Measurements from ENCODE around the gene CD151. TPM values are rescaled to one million over a fixed set of nuclear protein-coding genes. Genes with fewer than 3 reads are reported as not detected.

CD151 gene
- total RNA-seq, 1 experiment from 2014 or later, result 179 TPM

DNA sequence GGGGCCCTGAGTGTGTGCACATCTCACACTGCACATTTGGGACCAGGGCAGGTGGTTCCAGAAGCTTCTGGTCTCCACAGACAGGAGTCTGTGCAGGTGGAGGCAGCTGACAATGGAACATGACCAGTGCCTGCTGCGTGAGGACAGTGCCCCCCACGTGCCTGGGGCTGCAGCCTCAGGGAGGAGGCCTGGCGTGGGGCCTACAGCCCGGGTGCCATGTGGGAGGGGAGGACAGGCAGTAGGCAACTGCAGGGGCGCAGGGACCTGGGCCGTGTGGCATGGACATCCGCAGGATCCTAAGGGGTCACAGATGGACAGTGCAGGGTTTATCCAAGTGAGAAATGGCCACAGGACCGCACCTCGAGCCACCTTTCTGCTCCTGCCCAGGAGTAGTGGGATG is 38.7 kb downstream of the CD151 start:
- H3K4me1 ChIP-seq (replicated peaks), result peaks cover 8% of the 10 kb centered on the region; the same call in 1 of the 2 replicates
- H3K9me3 ChIP-seq (replicated peaks), result no peaks in the 10 kb centered on the region
- no peak overlapping the region for H3K4me3 ChIP-seq
- DNase-seq (ENCODE audit: low read depth in 1 of 2, low spot score in 2 of 2), result no peak
- no peak overlapping the region for H3K27ac ChIP-seq
- H3K36me3 ChIP-seq, result no peaks in the 10 kb centered on the region
- no peaks in the 10 kb centered on the region for H3K27me3 ChIP-seq (replicated peaks)

GRCh38 chr11:872799-873198 is 40.0 kb downstream of the CD151 start:
- H3K9me3 ChIP-seq (replicated peaks), result no peaks in the 10 kb centered on the region

DNA sequence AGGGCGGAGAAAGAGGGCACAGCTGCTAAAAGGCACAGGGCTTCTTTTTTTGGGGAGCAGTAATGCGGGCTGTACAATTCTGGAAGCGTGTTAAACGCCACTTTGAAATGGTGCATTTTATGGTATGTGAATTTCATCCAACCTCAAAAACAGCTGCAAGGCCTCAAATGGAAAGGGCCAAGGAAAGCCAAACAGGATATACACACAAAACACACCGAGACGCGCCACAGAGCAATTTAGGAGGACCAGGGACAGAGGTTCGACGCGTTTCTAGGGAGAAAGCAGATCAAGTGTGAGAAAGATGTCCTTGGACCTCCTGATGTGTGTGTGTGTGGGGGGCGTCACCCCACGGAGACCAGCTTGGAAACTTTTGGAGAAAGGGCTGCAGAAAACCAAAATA is 41.0 kb downstream of the CD151 start:
- no peak for DNase-seq (ENCODE audit: low read depth in 1 of 2, low spot score in 2 of 2)
- H3K4me3 ChIP-seq, result no peak overlapping the region
- H3K36me3 ChIP-seq, result no peaks in the 10 kb centered on the region
- peaks cover 8% of the 10 kb centered on the region; the same call in 1 of the 2 replicates for H3K4me1 ChIP-seq (replicated peaks)
- no peaks in the 10 kb centered on the region for H3K9me3 ChIP-seq (replicated peaks)
- no peaks in the 10 kb centered on the region for H3K27me3 ChIP-seq (replicated peaks)
- H3K27ac ChIP-seq, result no peak overlapping the region

More at GRCh38 chr11:872799-873198, 40.0 kb downstream of the CD151 start:
- DNase-seq (ENCODE audit: low read depth in 1 of 2, low spot score in 2 of 2), result no peak
- no peaks in the 10 kb centered on the region for H3K36me3 ChIP-seq
- peaks cover 8% of the 10 kb centered on the region; the same call in 1 of the 2 replicates for H3K4me1 ChIP-seq (replicated peaks)
- H3K4me3 ChIP-seq, result no peak overlapping the region
- no peaks in the 10 kb centered on the region for H3K27me3 ChIP-seq (replicated peaks)
- no peak overlapping the region for H3K27ac ChIP-seq

- H3K27me3 ChIP-seq (replicated peaks), result no peaks in the 10 kb centered on the region
- peaks cover 8% of the 10 kb centered on the region; the same call in 1 of the 2 replicates for H3K4me1 ChIP-seq (replicated peaks)
- H3K27ac ChIP-seq, result no peak overlapping the region
- no peaks in the 10 kb centered on the region for H3K9me3 ChIP-seq (replicated peaks)
- no peak overlapping the region for H3K4me3 ChIP-seq
- no peaks in the 10 kb centered on the region for H3K36me3 ChIP-seq
- no peak for DNase-seq (ENCODE audit: low read depth in 1 of 2, low spot score in 2 of 2)
These were observed 42.5 kb downstream of the CD151 start for GRCh38 chr11:875203-875602.

DNA sequence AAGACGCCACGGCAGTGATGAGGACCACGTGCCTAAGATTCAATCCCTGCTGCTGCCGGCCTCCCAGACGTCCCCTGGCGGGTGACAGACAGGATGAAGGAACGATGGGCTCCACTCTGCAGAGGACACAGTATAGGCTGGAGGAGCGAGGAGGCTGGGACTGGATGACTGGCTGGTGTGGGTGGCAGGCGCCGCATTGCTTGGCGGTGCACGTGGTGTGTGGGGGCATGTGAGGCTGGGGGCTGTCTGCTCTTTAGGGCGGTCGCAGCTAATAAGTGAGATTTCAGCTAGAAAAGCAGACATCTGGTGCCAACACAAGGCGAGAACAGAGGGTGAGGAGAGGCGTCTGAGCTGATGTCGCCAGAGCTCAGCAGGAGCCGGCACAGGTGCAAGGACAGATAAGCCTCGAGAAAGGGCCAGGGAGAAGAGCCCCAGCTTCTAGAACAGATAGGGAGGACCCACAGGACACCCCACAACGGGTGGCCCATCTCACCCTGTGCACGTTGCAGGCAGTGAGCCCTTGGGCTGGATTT is 43.1 kb downstream of the CD151 start:
- Histone ChIP-seq H3K9me3 (replicated peaks) (no peaks in the 10 kb centered on the region), H3K4me3 (no peak overlapping the region), H3K27ac (no peak overlapping the region), H3K4me1 (replicated peaks) (peaks cover 8% of the 10 kb centered on the region; the same call in 1 of the 2 replicates), H3K36me3 (no peaks in the 10 kb centered on the region), H3K27me3 (replicated peaks) (no peaks in the 10 kb centered on the region)
- no peak for DNase-seq (ENCODE audit: low read depth in 1 of 2, low spot score in 2 of 2)

- Histone ChIP-seq H3K27ac (no peak overlapping the region), H3K36me3 (no peaks in the 10 kb centered on the region), H3K4me1 (replicated peaks) (peaks cover 8% of the 10 kb centered on the region; the same call in 1 of the 2 replicates), H3K4me3 (no peak overlapping the region), H3K9me3 (replicated peaks) (no peaks in the 10 kb centered on the region), H3K27me3 (replicated peaks) (no peaks in the 10 kb centered on the region)
- DNase-seq (ENCODE audit: low read depth in 1 of 2, low spot score in 2 of 2), result no peak
These were observed 43.8 kb downstream of the CD151 start for GRCh38 chr11:876545-876944.

DNA sequence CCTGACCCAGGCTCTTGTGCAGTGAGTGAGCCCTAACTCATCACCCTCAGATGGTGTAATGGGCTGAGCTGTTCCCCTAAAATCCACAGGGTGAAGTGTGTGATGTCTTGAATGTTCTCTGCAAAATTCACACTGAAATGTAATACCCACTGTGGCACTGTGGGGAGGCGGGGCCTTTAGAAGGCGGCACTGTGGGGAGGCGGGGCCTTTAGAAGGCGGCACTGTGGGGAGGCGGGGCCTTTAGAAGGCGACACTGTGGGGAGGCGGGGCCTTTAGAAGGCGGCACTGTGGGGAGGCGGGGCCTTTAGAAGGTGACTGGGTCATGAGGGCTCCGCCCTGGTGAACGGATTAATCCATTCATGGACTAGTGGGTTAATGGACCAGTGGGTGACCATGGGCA is 44.8 kb downstream of the CD151 start:
- no peaks in the 10 kb centered on the region for H3K9me3 ChIP-seq (replicated peaks)
- H3K27ac ChIP-seq, result no peak overlapping the region
- no peaks in the 10 kb centered on the region for H3K27me3 ChIP-seq (replicated peaks)
- H3K36me3 ChIP-seq, result no peaks in the 10 kb centered on the region
- no peaks in the 10 kb centered on the region for H3K4me1 ChIP-seq (replicated peaks)
- H3K4me3 ChIP-seq, result no peak overlapping the region
- no peak for DNase-seq (ENCODE audit: low read depth in 1 of 2, low spot score in 2 of 2)

- no peak overlapping the region for H3K4me3 ChIP-seq
- no peak for DNase-seq (ENCODE audit: low read depth in 1 of 2, low spot score in 2 of 2)
- no peaks in the 10 kb centered on the region for H3K36me3 ChIP-seq
These were observed 47.7 kb downstream of the CD151 start for GRCh38 chr11:880447-880846.

DNA sequence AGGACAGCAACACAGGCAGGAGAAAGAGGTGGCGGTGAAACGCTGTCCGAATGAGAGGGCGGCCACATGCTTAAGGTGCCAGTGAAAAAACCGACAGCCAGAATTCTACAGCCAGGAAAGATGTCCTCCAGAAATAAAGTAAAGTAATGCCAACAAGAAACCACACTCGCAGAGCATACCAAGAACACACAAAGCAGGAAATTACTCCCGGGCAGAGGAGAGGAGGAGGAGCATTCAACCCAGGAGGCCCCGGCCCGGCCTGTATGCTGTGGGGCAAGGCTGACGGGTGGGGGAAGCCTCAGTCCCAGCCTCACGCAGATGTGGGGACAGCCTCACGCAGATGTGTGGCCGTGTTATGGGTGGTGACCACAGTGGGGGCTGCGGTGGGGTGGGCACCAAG is 49.8 kb downstream of the CD151 start:
- DNase-seq (ENCODE audit: low read depth in 1 of 2, low spot score in 2 of 2), result no peak
- H3K27me3 ChIP-seq (replicated peaks), result no peaks in the 10 kb centered on the region
- H3K4me3 ChIP-seq, result no peak overlapping the region
- H3K36me3 ChIP-seq, result no peaks in the 10 kb centered on the region
- H3K27ac ChIP-seq, result no peak overlapping the region
- H3K9me3 ChIP-seq (replicated peaks), result no peaks in the 10 kb centered on the region
- no peaks in the 10 kb centered on the region for H3K4me1 ChIP-seq (replicated peaks)

More at GRCh38 chr11:880447-880846, 47.7 kb downstream of the CD151 start:
- H3K27ac ChIP-seq, result no peak overlapping the region
- no peaks in the 10 kb centered on the region for H3K4me1 ChIP-seq (replicated peaks)
- H3K27me3 ChIP-seq (replicated peaks), result no peaks in the 10 kb centered on the region
- no peaks in the 10 kb centered on the region for H3K9me3 ChIP-seq (replicated peaks)

- no peaks in the 10 kb centered on the region for H3K36me3 ChIP-seq
- DNase-seq (ENCODE audit: low read depth in 1 of 2, low spot score in 2 of 2), result no peak
- no peak overlapping the region for H3K4me3 ChIP-seq
- H3K27ac ChIP-seq, result no peak overlapping the region
- no peaks in the 10 kb centered on the region for H3K27me3 ChIP-seq (replicated peaks)
- H3K4me1 ChIP-seq (replicated peaks), result no peaks in the 10 kb centered on the region
- H3K9me3 ChIP-seq (replicated peaks), result no peaks in the 10 kb centered on the region
These were observed 50.8 kb downstream of the CD151 start for GRCh38 chr11:883527-883926.

- Histone ChIP-seq H3K4me1 (replicated peaks) (no peaks in the 10 kb centered on the region), H3K36me3 (no peaks in the 10 kb centered on the region), H3K27ac (no peak overlapping the region), H3K4me3 (no peak overlapping the region), H3K27me3 (replicated peaks) (no peaks in the 10 kb centered on the region), H3K9me3 (replicated peaks) (no peaks in the 10 kb centered on the region)
- no peak for DNase-seq (ENCODE audit: low read depth in 1 of 2, low spot score in 2 of 2)
These were observed 51.9 kb downstream of the CD151 start for GRCh38 chr11:884578-885070.

- Histone ChIP-seq H3K36me3 (no peaks in the 10 kb centered on the region), H3K27me3 (replicated peaks) (no peaks in the 10 kb centered on the region), H3K4me1 (replicated peaks) (no peaks in the 10 kb centered on the region), H3K27ac (no peak overlapping the region), H3K4me3 (no peak overlapping the region), H3K9me3 (replicated peaks) (no peaks in the 10 kb centered on the region)
- no peak for DNase-seq (ENCODE audit: low read depth in 1 of 2, low spot score in 2 of 2)
These were observed 53.8 kb downstream of the CD151 start for GRCh38 chr11:886568-886967.

DNA sequence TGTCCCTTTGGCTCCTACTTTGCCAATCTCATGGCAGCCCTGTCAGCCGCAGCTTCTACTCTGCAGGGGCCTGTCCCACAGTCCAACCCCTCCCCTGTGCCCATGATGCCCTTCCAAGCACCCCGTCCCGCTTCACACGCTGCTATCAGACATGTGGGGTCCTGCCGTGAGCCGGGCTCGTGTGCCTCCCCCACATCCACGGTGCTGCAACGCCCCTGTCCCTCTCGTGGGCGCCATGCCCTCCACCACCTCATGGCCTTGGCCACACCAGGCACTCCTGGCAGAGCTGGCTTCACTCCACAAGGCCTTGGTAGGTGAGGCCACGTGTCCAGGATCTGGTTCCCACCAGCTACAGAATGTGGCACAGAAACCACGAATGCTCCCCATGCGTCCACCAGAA is 54.8 kb downstream of the CD151 start:
- H3K36me3 ChIP-seq, result no peaks in the 10 kb centered on the region
- no peak overlapping the region for H3K27ac ChIP-seq
- no peaks in the 10 kb centered on the region for H3K27me3 ChIP-seq (replicated peaks)
- no peaks in the 10 kb centered on the region for H3K9me3 ChIP-seq (replicated peaks)
- DNase-seq (ENCODE audit: low read depth in 1 of 2, low spot score in 2 of 2), result no peak
- H3K4me1 ChIP-seq (replicated peaks), result no peaks in the 10 kb centered on the region
- no peak overlapping the region for H3K4me3 ChIP-seq

All from SJSA1 (cell line).